Head of caudate nucleus (tissue), 42 donors: Measurements from ENCODE around the gene N4BP2L2.

ENCODE experiments used
- DNase-seq, 42 donors: peaks; one replicate each; pipeline versions ENCODE4 v3.0.0 to v3.0.0-alpha.2; 2020 to 2021; ENCODE audit warnings: mixed read lengths in 7 of 42
- intact Hi-C: fragments of 100-400 bp; cut with DNase I; formaldehyde crosslinking; loops from one replicate; pipeline ENCODE4 v1.15.0; 2022

Gene N4BP2L2

DNA sequence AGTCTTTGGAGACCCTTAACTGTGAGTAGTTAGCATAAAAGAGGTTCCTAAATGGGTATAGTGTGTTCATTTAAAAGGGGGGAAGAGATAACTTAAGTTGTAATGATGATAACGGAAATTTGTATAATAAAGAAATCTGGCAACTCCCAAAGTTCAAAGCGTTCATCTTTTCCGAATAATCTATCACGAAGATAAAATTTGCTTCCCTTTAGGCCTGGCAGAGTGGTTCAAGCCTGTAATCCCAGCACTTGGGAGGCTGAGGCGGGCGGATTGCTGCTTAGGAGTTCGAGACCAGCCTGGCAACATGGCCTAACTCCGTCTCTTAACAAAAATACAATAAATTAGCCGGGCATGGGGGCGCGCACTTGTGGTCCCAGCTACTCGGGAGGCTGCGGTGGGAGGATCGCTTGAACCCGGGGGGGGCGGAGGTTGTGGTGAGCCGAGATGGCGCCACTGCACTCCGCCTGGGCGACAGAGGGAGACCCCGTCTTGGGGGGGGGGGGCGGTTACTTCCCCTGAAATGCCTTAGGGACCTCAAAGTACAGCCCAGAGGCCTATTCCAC, 934 bp downstream of the N4BP2L2 start:
- intact Hi-C loops = loop anchor here (10.0 kb wide), 1 partner anchor 113 kb away; the partner anchor contains the start of gene N4BP2L1
- peak in 30 of 42 donors; percentile 5 to 55 (median 18) for DNase-seq

DNA sequence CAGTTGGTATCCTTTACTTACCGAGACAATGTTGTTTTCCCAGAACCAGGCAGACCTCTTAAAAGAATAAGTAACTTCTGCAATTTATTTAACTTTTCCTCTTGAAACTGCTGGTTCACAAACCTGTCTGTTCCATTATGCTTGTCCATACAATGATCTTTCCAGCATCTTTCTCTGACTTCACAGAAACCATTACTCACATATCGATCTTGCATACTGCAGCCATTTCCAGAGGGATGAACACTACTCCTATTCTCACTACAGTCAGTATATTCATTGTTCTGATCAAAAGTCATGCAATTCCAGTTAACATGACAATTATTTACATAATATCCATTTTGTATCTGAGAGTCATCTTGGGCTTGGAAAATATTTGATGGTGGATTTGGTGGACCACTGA, 2.8 kb downstream of the N4BP2L2 start:
- intact Hi-C loops = loop anchor here (10.0 kb wide), 1 partner anchor 111 kb away; the partner anchor contains the start of gene N4BP2L1
- no peak for DNase-seq

DNA sequence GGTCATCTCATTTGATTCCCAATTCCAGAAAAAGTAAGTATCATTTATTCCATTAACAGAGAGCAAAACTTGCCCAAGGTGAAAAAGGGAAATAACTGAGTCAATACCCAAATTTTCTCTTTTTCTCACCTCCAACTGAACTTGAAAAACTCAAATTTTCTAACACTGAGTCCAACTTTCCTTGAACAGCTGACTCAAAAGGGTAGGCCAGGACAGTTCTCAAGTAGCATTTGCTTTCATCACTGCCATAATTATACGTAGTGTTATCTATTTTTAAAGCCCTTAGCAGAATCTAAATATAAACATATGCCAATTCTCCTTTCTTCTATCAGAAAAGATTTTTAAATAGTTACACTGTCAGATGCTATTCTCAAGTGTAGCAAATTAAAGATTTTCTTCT, 3.5 kb downstream of the N4BP2L2 start:
- intact Hi-C loops = loop anchor here (10.0 kb wide), 1 partner anchor 110 kb away; the partner anchor contains the start of gene N4BP2L1
- no peak for DNase-seq

DNA sequence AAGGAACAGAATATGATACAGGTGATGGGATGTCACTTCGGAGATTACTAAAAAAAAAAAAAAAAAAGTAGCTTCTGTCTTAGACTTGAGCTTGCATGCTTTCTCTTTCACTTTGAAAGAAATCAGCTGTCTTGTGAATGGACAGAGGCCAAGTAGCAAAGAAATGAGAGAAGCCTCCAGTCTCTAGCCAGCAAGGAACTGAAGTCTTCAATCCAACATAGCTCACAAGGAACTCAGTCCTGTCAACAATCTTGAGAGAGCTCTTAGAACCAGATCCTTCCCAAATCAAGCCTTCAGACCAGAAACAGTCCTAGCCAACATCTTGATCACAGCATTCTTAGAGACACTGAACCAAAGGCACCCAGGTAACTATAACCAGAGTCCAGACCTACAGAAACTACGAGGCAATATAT, 7.7 kb downstream of the N4BP2L2 start:
- intact Hi-C loops = loop anchor here (10.0 kb wide), 1 partner anchor 106 kb away; the partner anchor contains the start of gene N4BP2L1
- DNase-seq = peak in 2 of 42 donors; percentile 27 to 48

DNA sequence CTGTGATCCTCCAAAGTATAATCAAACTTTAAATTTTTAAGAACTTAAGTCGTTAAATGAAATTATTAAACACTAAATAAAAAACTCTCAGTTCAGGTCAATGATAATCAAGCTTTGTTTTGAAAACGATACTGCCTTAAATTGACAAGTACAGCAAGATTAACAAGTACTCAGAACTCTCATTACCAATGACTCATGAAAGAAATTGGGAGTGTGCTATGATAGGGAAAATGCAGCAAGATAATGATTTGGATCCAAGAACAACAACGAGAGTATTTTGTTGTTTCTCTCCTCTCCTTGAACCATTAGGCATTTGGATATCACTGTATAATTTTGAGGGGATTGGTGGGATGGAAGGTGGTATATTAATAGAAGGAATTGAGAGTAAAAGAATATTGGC, 10.2 kb downstream of the N4BP2L2 start:
- intact Hi-C loops = no loop called here
- no peak for DNase-seq

DNA sequence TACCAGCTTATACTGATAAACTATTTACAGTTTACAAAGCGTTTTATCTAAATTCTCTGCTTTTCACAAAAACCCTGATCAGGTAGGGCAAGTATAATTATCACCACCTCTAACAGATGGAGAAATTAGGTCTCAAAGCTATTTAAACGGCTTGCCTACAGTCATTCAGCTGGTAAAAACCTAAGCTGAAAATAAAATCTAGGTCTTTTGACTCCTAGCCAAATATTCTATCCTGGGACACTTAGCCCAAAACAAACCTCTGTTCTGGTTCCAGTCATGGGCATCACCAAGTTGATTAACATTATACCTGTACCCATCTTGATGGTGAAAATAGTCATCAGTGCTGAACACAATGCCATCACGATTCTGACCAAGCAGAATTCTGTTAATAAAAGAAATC, 11.4 kb downstream of the N4BP2L2 start:
- no peak for DNase-seq
- intact Hi-C loops = no loop called here

DNA sequence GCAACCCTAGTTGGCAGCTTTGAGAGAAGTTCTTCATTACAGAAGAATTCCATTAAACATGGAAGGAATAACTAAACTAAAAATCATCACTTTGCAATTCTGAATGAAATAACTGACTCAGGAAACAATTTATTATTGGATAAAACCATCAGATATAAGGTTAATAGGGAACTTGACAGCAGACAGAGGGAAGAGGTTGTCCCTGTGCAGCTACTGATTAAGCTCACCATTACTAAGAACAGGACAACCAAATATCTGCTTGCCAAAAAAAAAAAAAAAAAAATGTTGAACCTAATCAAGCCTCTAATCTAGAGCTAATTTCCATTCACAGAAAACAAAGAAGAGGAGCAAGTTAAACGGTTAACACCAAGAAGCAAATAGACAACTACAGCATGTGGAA, 12.8 kb downstream of the N4BP2L2 start:
- intact Hi-C loops = no loop called here
- DNase-seq = no peak

DNA sequence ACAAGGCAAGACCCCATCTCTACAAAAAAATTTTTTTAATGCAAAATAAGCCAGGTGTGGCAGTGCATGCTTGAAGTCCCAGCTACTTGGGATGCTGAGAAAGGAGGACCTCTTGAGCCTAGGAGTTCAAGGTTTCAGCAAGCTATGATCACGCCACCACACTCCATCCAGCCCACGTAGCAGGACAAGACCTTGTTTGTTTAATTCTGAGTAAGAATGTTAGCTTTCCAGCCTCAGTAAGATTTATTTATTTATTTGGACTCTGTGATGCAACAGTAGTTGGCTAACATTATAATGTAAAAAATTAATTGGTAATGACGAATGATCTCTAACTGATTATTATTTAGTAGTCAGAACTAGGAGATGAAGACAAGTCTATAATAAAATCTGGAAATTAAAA, 23.3 kb downstream of the N4BP2L2 start:
- intact Hi-C loops = no loop called here
- no peak for DNase-seq

DNA sequence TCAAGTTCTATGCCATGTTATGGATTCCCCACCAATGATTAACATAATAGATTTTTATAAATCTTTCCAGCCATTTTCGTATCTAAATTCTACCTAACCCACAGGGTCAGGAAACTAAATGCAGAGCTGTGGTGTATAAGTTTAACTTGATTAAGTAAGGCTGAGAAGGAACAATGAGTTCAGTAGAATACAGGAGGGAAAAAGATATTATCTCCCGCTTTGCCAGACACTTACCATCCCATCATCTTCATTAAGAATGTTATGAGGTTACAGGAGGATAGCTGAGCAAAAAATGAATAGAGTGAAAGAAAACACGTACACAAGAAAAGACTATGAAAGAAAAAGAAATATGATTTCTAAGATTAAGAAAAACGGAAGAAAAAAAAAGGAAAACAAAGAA, 27.1 kb downstream of the N4BP2L2 start:
- intact Hi-C loops = no loop called here

DNA sequence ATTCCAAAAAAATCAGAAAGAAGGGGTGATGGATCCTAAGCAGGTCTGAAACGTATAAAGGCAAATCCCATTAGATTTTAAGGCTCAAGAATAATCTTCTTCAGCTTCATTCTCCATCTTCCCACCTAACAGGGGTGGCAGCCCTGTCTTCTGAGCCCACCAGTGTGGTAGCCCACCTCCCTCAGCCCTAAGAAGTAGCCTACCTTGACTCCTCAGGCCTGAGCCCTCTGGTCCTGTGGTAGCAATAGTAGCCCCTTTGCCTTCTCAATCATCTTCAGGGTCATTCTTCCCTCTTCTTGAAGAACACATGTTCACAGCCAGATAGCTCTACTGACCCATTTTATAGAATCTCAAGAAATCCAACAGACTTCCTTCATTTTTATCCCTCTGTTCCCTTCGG, 33.7 kb downstream of the N4BP2L2 start:
- DNase-seq = no peak

More for the DNA sequence above, 27.1 kb downstream of the N4BP2L2 start:
- no peak for DNase-seq

DNA sequence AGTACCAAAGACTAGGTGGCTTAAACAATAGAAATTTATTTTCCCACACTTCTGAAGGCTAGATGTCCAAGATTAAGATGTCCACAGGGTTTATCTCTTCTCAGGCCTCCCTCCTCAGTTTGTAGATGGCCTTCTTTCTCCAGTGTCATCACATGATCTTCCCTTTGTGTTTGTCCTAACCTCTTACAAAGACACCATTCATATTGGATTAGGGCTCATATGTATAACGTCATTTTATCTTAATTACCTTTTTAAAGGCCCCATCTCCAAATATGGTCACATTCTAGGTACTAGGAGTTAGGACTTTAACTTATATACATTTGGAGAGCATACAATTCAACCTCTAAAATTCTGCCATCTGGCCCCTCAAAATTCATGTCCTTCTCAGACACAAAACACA, 34.3 kb downstream of the N4BP2L2 start:
- no peak for DNase-seq
- intact Hi-C loops = no loop called here

More for the DNA sequence above, 33.7 kb downstream of the N4BP2L2 start:
- intact Hi-C loops = no loop called here

DNA sequence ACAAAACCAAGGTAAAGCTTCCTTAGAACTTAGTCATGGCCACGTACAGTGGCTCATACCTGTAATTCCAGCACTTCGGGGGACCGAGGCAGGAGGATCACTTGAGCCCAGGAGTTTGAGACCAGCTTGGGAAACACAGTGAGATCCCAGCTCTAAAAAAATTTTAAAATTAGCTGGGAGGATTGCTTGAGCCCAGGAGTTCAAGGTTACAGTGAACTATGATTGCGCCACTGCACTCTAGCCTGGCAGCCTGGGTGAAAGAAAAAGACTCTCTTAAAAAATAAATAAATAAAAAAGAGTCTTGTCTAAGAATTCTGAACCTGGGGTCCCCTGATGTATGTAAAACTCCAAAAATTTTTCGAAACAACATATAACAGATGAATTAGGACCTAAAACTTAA, 34.9 kb downstream of the N4BP2L2 start:
- intact Hi-C loops = no loop called here
- DNase-seq = no peak

DNA sequence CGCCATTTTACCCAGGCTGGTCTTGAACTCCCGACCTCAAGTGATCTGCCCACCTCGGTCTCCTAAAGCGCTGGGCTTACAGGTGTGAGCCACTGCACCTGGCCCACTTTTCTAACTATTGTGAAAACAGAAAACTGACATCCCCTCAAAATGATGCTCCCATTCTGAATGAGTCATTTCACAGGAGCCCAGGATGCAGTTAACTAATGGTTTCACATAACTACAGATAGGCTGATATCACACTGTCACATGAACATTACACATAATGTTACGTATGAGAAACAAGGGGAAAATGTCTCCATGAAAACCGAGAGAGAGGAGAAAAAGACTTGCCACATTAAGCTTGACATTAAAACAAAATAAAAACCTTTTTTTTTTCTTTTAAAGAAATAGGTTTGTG, 37.5 kb downstream of the N4BP2L2 start:
- intact Hi-C loops = no loop called here
- DNase-seq = no peak

DNA sequence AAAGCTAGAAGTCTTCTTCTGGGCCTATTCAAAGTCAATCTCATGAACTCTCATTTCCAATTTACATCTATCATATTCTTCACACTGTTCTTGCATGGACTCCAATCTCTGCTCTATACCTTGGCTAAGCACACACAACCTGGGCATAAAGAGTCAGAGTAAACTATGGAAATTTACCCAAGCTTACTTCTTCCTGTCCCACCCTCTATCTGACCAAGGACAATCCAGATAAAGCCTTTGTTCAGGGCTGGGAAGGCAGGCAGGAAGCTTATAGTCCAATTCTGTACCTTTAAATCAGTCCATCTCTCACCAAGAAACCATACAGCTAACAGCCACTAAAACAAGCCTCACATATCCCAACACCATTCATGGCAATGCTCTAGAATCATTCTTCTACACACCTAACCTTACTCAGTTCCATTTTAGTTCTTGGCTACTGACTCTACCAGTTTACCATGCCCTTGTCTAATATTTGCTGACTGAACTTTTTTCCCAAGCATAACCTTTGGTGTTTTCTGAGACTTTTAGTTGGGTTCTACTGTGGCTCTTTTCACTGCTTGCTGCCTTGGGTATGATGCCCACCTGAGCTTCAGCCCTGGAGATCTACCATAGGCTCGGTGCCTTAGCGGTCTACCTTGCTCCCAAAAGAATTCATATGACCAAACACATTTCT, 38.9 kb downstream of the N4BP2L2 start:
- DNase-seq = no peak
- intact Hi-C loops = no loop called here

DNA sequence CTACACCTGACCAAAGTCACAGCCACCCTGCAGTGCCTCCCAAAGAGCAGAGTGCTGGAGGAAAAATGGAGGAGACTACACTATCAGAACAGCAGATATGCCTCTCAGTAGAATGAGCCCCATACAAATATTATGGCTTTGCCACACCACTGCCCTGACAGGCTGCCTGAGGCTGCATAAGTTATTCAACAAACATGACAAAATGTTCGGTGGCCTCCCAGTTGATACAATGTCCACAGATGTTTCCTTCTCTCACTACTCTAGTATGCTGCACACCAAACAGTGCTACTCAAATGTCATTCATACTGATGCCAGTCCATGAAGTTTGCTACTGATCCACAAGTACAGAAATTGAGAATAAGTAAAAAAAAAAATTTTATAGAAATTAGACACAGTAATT, 41.0 kb downstream of the N4BP2L2 start:
- no peak for DNase-seq
- intact Hi-C loops = no loop called here

DNA sequence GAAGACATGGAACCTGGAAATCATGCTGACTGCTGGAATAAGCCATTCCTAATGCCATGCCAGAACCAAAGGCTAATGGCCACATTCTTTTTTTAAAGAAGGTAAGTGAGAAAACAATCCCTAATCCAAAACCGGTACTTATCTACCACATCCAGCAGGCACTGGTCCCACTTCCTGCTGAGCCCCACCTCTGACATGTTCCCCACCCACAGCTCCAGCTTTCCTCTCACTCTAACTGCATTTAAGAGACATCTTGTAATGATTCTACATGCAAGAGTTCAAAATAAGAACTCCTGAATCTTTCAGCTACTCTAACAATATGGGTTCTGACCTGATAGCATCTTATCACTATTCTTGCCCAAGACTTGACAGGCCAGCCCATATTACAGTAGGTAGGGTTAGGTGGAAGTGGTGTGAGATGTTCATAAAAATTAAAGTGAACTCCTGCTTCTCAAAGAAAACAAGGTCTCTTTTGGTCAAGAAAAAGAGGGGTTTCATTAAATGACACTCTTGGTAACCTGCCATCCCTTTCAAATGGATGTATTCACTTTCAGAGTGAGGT, 41.9 kb downstream of the N4BP2L2 start:
- intact Hi-C loops = no loop called here

DNA sequence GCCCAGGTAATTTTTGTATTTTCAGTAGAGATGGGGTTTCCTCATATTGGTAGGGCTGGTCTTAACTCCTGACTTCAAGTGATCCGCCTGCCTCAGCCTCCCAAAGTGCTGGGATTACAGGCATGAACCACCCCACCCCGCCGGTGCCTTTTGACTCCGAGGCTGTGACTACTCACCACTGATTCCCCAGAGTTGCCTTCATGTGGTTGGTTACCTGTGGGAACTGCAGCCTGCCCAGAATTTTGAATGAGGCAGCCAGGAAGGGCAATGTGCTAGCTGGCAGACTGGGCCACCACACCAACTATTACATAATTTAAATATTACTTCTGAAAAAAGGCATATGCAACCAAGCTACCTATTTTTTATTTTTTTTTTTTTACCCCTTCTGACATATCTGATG, 42.8 kb downstream of the N4BP2L2 start:
- intact Hi-C loops = no loop called here
- no peak for DNase-seq

More for the DNA sequence above, 41.9 kb downstream of the N4BP2L2 start:
- peak in 3 of 42 donors; percentile 27 to 36 (median 30) for DNase-seq

DNA sequence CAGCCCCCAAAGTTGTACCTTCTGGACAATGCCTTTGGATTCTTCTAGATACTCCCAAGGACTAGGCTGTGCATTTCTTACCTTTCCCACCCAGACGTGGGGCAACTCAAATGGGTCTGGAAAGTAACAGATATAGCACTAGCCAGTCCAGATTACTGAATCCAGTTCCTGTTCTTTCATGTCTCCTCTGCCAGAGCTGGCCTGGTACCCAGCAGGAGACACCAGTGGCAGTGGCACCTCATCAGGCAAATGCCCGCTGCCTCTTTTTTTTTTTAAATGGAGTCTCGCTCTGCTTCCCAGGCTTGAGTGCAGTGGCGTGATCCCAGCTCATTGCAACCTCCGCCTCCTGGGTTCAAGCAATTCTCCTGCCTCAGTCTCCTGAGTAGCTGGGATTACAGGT, 43.2 kb downstream of the N4BP2L2 start:
- intact Hi-C loops = no loop called here
- DNase-seq = no peak

DNA sequence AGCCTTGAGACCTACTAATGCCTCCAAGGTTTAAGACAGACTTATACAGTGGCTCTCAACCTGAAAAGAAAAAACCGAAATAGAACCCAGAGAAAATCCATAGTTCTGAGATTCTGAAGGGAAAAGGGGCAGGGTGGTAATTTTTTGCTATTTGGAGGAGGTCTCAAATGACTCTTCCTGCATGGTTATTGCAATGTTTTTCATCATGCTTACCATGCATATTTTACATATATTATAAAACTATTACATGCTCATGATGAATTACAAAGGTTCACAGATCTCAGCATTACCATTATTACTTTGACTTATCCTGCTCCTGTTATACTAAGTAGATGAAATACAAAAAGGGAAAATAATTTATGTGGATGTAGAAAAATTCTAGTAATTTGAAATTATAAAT, 47.6 kb downstream of the N4BP2L2 start:
- intact Hi-C loops = no loop called here
- DNase-seq = no peak

DNA sequence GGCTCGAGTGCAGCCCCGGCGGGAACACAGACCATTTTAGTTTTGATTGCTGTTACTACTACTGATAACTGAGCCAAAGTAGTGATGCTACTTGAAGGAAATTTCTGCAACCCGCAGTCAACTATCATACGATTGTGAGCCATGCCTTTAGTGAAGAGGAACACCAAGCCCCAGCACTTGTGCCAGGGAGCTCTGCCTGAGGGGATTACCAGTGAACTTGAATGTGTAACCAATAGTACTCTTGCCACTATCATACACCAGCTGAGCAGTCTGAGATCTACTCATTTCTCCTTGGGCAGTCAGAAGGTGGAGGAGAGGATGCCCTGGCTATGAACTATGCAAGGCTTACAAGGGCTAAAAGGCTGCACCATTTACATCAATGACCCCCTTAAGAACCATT, 61.7 kb downstream of the N4BP2L2 start:
- intact Hi-C loops = no loop called here

More for the DNA sequence above, 61.7 kb downstream of the N4BP2L2 start:
- DNase-seq = no peak
